Measurements from ENCODE around the gene GPRASP2.

DNA sequence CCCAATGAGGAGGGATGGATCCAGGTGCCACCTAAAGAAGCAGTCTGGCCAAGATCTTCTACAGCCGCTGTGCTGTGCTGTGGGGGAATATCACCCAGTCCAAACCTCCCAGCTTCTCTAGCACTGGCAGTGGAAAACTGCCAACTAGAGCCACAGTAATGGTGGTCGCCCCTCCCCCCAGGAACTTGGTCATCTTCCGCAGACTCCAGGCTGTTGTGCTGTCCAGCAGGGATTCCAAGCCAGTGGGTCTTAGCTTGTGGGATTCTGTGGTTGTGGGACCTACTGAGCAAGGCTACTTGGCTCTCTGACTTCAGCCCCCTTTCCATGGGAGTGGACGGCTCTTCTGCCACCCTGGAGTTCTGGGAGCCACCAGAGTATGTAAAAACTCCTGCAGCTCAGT is 42.7 kb upstream of the GPRASP2 start:
- TF ChIP-seq, protein P1, sequence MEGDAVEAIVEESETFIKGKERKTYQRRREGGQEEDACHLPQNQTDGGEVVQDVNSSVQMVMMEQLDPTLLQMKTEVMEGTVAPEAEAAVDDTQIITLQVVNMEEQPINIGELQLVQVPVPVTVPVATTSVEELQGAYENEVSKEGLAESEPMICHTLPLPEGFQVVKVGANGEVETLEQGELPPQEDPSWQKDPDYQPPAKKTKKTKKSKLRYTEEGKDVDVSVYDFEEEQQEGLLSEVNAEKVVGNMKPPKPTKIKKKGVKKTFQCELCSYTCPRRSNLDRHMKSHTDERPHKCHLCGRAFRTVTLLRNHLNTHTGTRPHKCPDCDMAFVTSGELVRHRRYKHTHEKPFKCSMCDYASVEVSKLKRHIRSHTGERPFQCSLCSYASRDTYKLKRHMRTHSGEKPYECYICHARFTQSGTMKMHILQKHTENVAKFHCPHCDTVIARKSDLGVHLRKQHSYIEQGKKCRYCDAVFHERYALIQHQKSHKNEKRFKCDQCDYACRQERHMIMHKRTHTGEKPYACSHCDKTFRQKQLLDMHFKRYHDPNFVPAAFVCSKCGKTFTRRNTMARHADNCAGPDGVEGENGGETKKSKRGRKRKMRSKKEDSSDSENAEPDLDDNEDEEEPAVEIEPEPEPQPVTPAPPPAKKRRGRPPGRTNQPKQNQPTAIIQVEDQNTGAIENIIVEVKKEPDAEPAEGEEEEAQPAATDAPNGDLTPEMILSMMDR (IDR thresholded peaks at IDR 0.05 in 4 of 5, conservative IDR thresholded peaks at IDR 0.05 in 1 of 5) = no peak
- no peak for TF ChIP-seq POLR2A (IDR thresholded peaks at IDR 0.05)

Data from gastrocnemius medialis (tissue), 4 donors.